DOHH2 (cell line): Measurements from ENCODE around the gene SPINK6.

ENCODE experiments used
- H3F3A ChIP-seq: fragments of 200-600 bp; sonication (generic), shearing (Covaris generic); 2 replicates; pipeline ENCODE4 v1.6.0; 2016; ENCODE audit warnings: antibody characterized with exemption, mild to moderate bottlenecking; ENCODE audit not compliant: control insufficient read depth, insufficient read depth
- H3K27ac ChIP-seq: fragments of 200-600 bp; sonication (generic); 2 replicates; pipeline ENCODE4 v1.5.1; 2014; ENCODE audit warnings: low read depth, mild to moderate bottlenecking, low read length, moderate library complexity
- H3K27me3 ChIP-seq: fragments of 200-600 bp; sonication (generic); 2 replicates; pipeline ENCODE4 v1.6.1; 2014; ENCODE audit warnings: mild to moderate bottlenecking, low read length, mixed read lengths; ENCODE audit not compliant: control insufficient read depth
- H3K36me3 ChIP-seq: fragments of 200-600 bp; sonication (generic); 2 replicates; pipeline ENCODE4 v1.6.1; 2014; ENCODE audit warnings: mild to moderate bottlenecking, low read length, moderate library complexity, mixed read lengths; ENCODE audit not compliant: control insufficient read depth
- H3K4me1 ChIP-seq: fragments of 200-600 bp; sonication (generic); 2 replicates; pipeline ENCODE4 v1.6.1; 2014; ENCODE audit warnings: mild to moderate bottlenecking, low read length, mixed read lengths; ENCODE audit not compliant: control insufficient read depth
- H3K4me2 ChIP-seq: fragments of 200-600 bp; sonication (generic); 2 replicates; pipeline ENCODE4 v1.6.0; 2014; ENCODE audit warnings: mild to moderate bottlenecking, low read length, moderate library complexity
- H3K4me3 ChIP-seq: fragments of 200-600 bp; sonication (generic); 2 replicates; pipeline ENCODE4 v1.5.1; 2014; ENCODE audit warnings: mild to moderate bottlenecking, low read length, mixed read lengths
- H3K79me2 ChIP-seq: fragments of 200-600 bp; sonication (generic); 2 replicates; pipeline ENCODE4 v1.6.1; 2014; ENCODE audit warnings: mild to moderate bottlenecking, low read length, mixed read lengths; ENCODE audit not compliant: control insufficient read depth
- H3K9me2 ChIP-seq: fragments of 200-600 bp; sonication (generic); replicated peaks from 2 replicates; pipeline ENCODE4 v1.6.1; 2014; ENCODE audit warnings: mild to moderate bottlenecking, low read length, mixed read lengths; ENCODE audit not compliant: control insufficient read depth
- H3K9me3 ChIP-seq: fragments of 200-600 bp; sonication (generic); 2 replicates; pipeline ENCODE4 v1.6.1; 2014; ENCODE audit warnings: antibody characterized with exemption, low read length, mixed read lengths; ENCODE audit not compliant: control insufficient read depth, insufficient read depth
- H4K20me1 ChIP-seq: fragments of 200-600 bp; sonication (generic); 2 replicates; pipeline ENCODE4 v1.6.0; 2014; ENCODE audit warnings: low read depth, mild to moderate bottlenecking, antibody characterized with exemption, low read length, moderate library complexity; ENCODE audit not compliant: control insufficient read depth, insufficient read depth
- EZH2phosphoT487 ChIP-seq: fragments of 200-600 bp; sonication (generic); IDR thresholded peaks from 2 replicates; pipeline ENCODE4 v1.6.1; 2017; ENCODE audit warnings: borderline replicate concordance, mild to moderate bottlenecking, antibody characterized with exemption, low read length, moderate library complexity, mixed read lengths
- TF ChIP-seq, protein P1 (sequence below): fragments of 200-600 bp; sonication (generic); IDR thresholded peaks from one replicate; pipeline ENCODE4 v1.5.1; 2014; ENCODE audit warnings: antibody characterized with exemption, mild to moderate bottlenecking, low read depth, low read length; ENCODE audit not compliant: poor library complexity, severe bottlenecking

SPINK6 gene, protein sequence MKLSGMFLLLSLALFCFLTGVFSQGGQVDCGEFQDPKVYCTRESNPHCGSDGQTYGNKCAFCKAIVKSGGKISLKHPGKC

DNA sequence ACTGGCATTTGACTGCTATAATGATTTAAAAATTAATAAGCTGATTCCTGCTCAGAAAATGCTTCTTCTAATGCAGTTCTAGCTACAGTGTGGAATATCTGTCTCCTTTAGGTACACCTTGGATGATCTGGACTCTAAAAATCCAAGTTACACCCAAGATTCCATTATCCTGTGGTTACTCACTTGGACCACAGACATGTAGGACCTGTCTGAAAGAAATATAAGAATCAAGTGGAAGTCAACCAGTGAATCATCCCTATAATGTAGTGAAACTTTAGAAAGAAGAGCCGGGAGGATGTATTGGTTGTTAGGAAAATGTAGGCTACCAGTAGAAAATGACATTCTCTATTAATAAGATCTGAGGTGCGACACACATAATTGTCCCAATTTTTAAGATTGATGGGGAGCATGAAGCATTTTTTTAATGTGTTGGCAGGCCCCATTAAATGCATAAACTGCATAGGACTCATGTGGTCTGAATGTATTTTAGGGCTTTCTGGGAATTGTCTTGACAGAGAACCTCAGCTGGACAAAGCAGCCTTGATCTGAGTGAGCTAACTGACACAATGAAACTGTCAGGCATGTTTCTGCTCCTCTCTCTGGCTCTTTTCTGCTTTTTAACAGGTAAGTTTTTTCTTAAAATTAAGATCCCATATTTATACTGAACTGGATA lies at the start of gene SPINK6:
TSS of gene SPINK6 (plus strand) at position 512 of the 673 bp plus-strand sequence. CDS start at position 567, 55 bp downstream.
- TF ChIP-seq EZH2phosphoT487: no peak
- TF ChIP-seq, protein P1, sequence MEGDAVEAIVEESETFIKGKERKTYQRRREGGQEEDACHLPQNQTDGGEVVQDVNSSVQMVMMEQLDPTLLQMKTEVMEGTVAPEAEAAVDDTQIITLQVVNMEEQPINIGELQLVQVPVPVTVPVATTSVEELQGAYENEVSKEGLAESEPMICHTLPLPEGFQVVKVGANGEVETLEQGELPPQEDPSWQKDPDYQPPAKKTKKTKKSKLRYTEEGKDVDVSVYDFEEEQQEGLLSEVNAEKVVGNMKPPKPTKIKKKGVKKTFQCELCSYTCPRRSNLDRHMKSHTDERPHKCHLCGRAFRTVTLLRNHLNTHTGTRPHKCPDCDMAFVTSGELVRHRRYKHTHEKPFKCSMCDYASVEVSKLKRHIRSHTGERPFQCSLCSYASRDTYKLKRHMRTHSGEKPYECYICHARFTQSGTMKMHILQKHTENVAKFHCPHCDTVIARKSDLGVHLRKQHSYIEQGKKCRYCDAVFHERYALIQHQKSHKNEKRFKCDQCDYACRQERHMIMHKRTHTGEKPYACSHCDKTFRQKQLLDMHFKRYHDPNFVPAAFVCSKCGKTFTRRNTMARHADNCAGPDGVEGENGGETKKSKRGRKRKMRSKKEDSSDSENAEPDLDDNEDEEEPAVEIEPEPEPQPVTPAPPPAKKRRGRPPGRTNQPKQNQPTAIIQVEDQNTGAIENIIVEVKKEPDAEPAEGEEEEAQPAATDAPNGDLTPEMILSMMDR: no peak
- no peaks in the 10 kb centered on the region for H3K9me3 ChIP-seq
- H3K9me2 ChIP-seq: no peaks in the 10 kb centered on the region
- no peak within 1 kb of the TSS for H3K4me3 ChIP-seq
- no peaks in the 10 kb centered on the region for H3F3A ChIP-seq
- H3K36me3 ChIP-seq: no peaks in the 10 kb centered on the region
- H3K79me2 ChIP-seq: no peaks in the 10 kb centered on the region
- no peak within 1 kb of the TSS for H3K4me2 ChIP-seq
- no peaks in the 10 kb centered on the region for H3K4me1 ChIP-seq
- H3K27me3 ChIP-seq: peaks cover 5% of the 10 kb centered on the region; the same call in 1 of the 2 replicates
- H3K27ac ChIP-seq: no peak within 1 kb of the TSS
- no peaks in the 10 kb centered on the region for H4K20me1 ChIP-seq

DNA sequence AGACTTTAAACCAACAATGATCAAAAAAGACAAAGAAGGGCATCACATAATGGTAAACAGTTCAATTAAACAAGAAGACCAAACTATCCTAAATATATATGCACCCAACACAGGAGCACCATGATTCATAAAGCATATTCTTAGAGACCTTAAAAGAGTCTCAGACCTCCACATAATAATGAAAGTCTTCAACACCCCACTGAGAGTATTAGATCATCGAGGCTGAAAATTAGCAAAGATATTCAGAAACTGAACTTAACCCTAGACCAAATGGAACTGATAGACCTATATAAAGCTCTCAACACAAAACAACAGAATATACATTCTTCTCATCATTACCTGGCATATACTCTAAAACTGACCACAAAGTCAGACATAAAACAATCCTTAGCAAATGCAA lies 46.2 kb upstream of the SPINK6 start:
- H3K9me2 ChIP-seq: no peaks in the 10 kb centered on the region
- H3K36me3 ChIP-seq: no peaks in the 10 kb centered on the region
- no peak overlapping the region for H3K27ac ChIP-seq
- no peaks in the 10 kb centered on the region for H3K79me2 ChIP-seq
- H4K20me1 ChIP-seq: no peaks in the 10 kb centered on the region
- no peaks in the 10 kb centered on the region for H3F3A ChIP-seq
- no peaks in the 10 kb centered on the region; the same call in 1 of the 2 replicates for H3K27me3 ChIP-seq
- TF ChIP-seq, protein P1: no peak
- TF ChIP-seq EZH2phosphoT487: no peak
- H3K4me1 ChIP-seq: no peaks in the 10 kb centered on the region
- no peaks in the 10 kb centered on the region for H3K9me3 ChIP-seq
- H3K4me3 ChIP-seq: no peak overlapping the region
- H3K4me2 ChIP-seq: no peak overlapping the region

DNA sequence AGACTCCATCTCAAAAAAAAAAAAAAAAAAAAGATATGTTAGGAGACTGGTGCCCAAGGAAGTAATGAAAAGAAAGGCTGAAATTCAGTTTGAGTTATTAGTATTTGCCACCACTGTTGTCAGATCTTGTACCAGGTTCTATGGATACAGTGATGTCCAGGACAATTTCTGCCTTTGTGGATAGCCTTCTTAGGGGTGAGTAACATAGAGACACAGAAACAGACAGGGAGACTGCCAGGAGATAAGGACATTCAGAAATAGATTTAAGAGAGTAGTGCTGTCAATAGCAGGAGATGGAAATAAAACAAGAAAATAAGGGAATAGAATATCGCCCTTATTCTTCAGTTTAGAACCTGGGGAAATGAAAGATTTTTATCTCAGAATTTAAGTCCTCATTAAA lies 40.8 kb upstream of the SPINK6 start:
- Histone ChIP-seq H3K27me3 (no peaks in the 10 kb centered on the region), H3K4me3 (no peak overlapping the region), H3K27ac (no peak overlapping the region), H3F3A (no peaks in the 10 kb centered on the region), H3K9me3 (no peaks in the 10 kb centered on the region), H3K4me1 (no peaks in the 10 kb centered on the region), H4K20me1 (no peaks in the 10 kb centered on the region), H3K79me2 (no peaks in the 10 kb centered on the region), H3K4me2 (no peak overlapping the region), H3K36me3 (no peaks in the 10 kb centered on the region), H3K9me2 (no peaks in the 10 kb centered on the region)
- TF ChIP-seq, protein P1: no peak
- TF ChIP-seq EZH2phosphoT487: no peak
